MCF 10A (cell line): ENCODE results near the gene SMIM32. TPM values are rescaled to one million over a fixed set of nuclear protein-coding genes. Genes with fewer than 3 reads are reported as not detected.

Experiments used
- BruUV-seq: library from RNA; stranded (reverse); fragments of 400-500 nt; replicated peaks from 2 replicates; lab custom pipeline; 2021; lab: Mats Ljungman, UMichigan
- CTCF ChIA-PET: fragments of 300-600 bp; sonication (Branson Sonifier 250); formaldehyde crosslinking; extraction: SDS; loops from one replicate; lab custom pipeline; 2021; ENCODE audit warnings: antibody characterized with exemption, inconsistent platforms; lab: Yijun Ruan, JAX
- POLR2A ChIA-PET: fragments of 300-600, 350-650 bp; sonication (Branson Sonifier 250); formaldehyde crosslinking; extraction: SDS; loops from one replicate; lab custom pipeline; 2020; ENCODE audit warnings: antibody characterized with exemption, inconsistent platforms; lab: Yijun Ruan, JAX
- DNase-seq: peaks from one replicate; pipeline ENCODE4 v3.0.0-alpha.2; 2018; ENCODE audit not compliant: unreplicated experiment
- H3K27ac Mint-ChIP-seq: one replicate; pipeline ENCODE4 v1.8.0; 2022; ENCODE audit warnings: mild to moderate bottlenecking, low read depth, mixed read lengths; ENCODE audit not compliant: unreplicated experiment
- H3K27me3 Mint-ChIP-seq: one replicate; pipeline ENCODE4 v1.8.0; 2022; ENCODE audit warnings: mixed read lengths; ENCODE audit not compliant: insufficient read depth, unreplicated experiment
- H3K36me3 Mint-ChIP-seq: one replicate; pipeline ENCODE4 v1.8.0; 2022; ENCODE audit warnings: mild to moderate bottlenecking, moderate library complexity, mixed read lengths; ENCODE audit not compliant: insufficient read depth, unreplicated experiment
- H3K4me1 Mint-ChIP-seq: one replicate; pipeline ENCODE4 v1.8.0; 2022; ENCODE audit warnings: mixed read lengths; ENCODE audit not compliant: insufficient read depth, unreplicated experiment
- H3K4me3 Mint-ChIP-seq: one replicate; pipeline ENCODE4 v1.8.0; 2022; ENCODE audit warnings: mild to moderate bottlenecking, moderate library complexity, mixed read lengths; ENCODE audit not compliant: unreplicated experiment
- H3K9me3 Mint-ChIP-seq: one replicate; pipeline ENCODE4 v1.8.0; 2022; ENCODE audit warnings: mixed read lengths; ENCODE audit not compliant: unreplicated experiment
- intact Hi-C: fragments of 100-400 bp; cut with micrococcal nuclease; formaldehyde crosslinking; loops from 2 replicates; pipeline ENCODE4 v1.14.1; 2022
- total RNA-seq: library from RNA; stranded (reverse); gene quantifications from 2 replicates; pipeline ENCODE4 v1.2.3, GENCODE V29; 2022
- TF ChIP-seq, protein P1 (sequence below): fragments of 200-600 bp; IDR thresholded peaks from one replicate; pipeline ENCODE4 v1.8.0; 2022; ENCODE audit warnings: antibody characterized with exemption, mild to moderate bottlenecking; ENCODE audit not compliant: unreplicated experiment

SMIM32 gene
- total RNA-seq, 1 experiment from 2014 or later = not detected

DNA sequence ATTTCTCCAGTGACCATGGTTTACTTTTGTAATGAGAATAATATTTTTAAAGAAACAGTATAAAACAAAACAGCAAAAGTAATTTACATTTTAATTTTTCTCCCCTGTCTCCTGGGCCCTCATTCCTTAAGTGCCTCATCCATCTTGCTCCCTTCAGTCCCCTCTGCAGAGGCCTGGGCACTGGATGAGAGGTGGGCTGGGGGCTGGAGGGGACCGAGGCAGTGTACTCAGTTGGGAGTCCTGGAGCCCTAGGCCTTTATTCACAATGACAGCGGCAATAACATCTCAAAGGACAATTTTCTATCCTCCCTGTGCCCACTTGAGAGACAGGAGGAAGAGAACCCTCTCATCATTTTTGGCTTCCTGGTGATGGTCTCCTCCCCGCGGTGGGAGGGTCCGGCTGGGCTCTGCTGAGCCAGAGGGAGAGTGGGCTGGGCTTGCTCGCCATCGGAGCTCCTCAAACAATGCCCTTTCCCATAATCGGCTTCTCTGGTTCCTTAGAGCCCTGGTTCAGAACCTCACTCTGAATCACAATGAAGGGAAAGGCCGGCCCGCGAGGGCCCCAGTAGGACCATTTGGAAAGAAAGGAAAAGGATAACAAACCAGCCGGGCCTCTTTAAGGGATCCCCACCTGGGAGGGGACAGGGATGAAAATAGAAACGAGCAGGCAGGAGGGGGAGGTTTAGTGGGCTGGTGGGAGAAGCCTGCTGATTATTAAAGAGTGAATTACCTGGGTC lies 9.7 kb upstream of the SMIM32 start:
- Mint-ChIP-seq H3K4me1 (no peaks in the 10 kb centered on the region), H3K27ac (no peak overlapping the region), H3K4me3 (no peak overlapping the region), H3K36me3 (no peaks in the 10 kb centered on the region), H3K27me3 (peaks cover 11% of the 10 kb centered on the region), H3K9me3 (no peaks in the 10 kb centered on the region)
- TF ChIP-seq, protein P1, sequence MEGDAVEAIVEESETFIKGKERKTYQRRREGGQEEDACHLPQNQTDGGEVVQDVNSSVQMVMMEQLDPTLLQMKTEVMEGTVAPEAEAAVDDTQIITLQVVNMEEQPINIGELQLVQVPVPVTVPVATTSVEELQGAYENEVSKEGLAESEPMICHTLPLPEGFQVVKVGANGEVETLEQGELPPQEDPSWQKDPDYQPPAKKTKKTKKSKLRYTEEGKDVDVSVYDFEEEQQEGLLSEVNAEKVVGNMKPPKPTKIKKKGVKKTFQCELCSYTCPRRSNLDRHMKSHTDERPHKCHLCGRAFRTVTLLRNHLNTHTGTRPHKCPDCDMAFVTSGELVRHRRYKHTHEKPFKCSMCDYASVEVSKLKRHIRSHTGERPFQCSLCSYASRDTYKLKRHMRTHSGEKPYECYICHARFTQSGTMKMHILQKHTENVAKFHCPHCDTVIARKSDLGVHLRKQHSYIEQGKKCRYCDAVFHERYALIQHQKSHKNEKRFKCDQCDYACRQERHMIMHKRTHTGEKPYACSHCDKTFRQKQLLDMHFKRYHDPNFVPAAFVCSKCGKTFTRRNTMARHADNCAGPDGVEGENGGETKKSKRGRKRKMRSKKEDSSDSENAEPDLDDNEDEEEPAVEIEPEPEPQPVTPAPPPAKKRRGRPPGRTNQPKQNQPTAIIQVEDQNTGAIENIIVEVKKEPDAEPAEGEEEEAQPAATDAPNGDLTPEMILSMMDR = no peak
- CTCF ChIA-PET = interaction anchor here (0.6 to 8.1 kb wide), 5 partner anchors 10 to 314 kb away, joined by 3 to 65 read pairs (median 4); no protein-coding TSS in a partner anchor
- POLR2A ChIA-PET = no interaction called here
- intact Hi-C loops = no loop called here
- no TSS peak for BruUV-seq
- no peak for DNase-seq

- H3K27ac Mint-ChIP-seq = no peak overlapping the region
- no peaks in the 10 kb centered on the region for H3K4me1 Mint-ChIP-seq
- BruUV-seq = no TSS peak
- no peak overlapping the region for H3K4me3 Mint-ChIP-seq
- no peaks in the 10 kb centered on the region for H3K36me3 Mint-ChIP-seq
- intact Hi-C loops = no loop called here
- ChIA-PET POLR2A (no interaction called here), CTCF (interaction anchor here (0.7 to 8.1 kb wide), 2 partner anchors 11 to 314 kb away, joined by 3 to 65 read pairs; no protein-coding TSS in a partner anchor)
- TF ChIP-seq, protein P1 = no peak
- DNase-seq = no peak
- peaks cover 11% of the 10 kb centered on the region for H3K27me3 Mint-ChIP-seq
- H3K9me3 Mint-ChIP-seq = no peaks in the 10 kb centered on the region
Observed at GRCh38 chr5:136201870-136202269, 8.9 kb upstream of the SMIM32 start.

GRCh38 chr5:136200761-136201160 lies 7.8 kb upstream of the SMIM32 start:
- CTCF ChIA-PET = interaction anchor here (0.7 to 8.1 kb wide), 4 partner anchors 11 to 227 kb away, joined by 3 to 65 read pairs (median 4); no protein-coding TSS in a partner anchor
- H3K9me3 Mint-ChIP-seq = no peaks in the 10 kb centered on the region
- no peaks in the 10 kb centered on the region for H3K4me1 Mint-ChIP-seq
- no peak for DNase-seq
- no peak overlapping the region for H3K4me3 Mint-ChIP-seq
- intact Hi-C loops = no loop called here
- H3K36me3 Mint-ChIP-seq = no peaks in the 10 kb centered on the region
- peaks cover 11% of the 10 kb centered on the region for H3K27me3 Mint-ChIP-seq
- no TSS peak for BruUV-seq
- no peak overlapping the region for H3K27ac Mint-ChIP-seq
- TF ChIP-seq, protein P1 = no peak
- POLR2A ChIA-PET = interaction anchor here (0.8 kb wide), 1 partner anchor 11 kb away, joined by 3 read pairs; no protein-coding TSS in a partner anchor

GRCh38 chr5:136200130-136200529 lies 7.2 kb upstream of the SMIM32 start:
- Mint-ChIP-seq H3K27ac (no peak overlapping the region), H3K4me3 (no peak overlapping the region), H3K4me1 (no peaks in the 10 kb centered on the region), H3K9me3 (no peaks in the 10 kb centered on the region), H3K27me3 (peaks cover 11% of the 10 kb centered on the region), H3K36me3 (no peaks in the 10 kb centered on the region)
- intact Hi-C loops = no loop called here
- no peak for DNase-seq
- BruUV-seq = no TSS peak
- CTCF ChIA-PET = interaction anchor here (0.6 to 8.1 kb wide), 5 partner anchors 10 to 570 kb away, joined by 3 to 65 read pairs (median 4); no protein-coding TSS in a partner anchor
- POLR2A ChIA-PET = interaction anchor here (0.8 kb wide), 1 partner anchor 10 kb away, joined by 3 read pairs; no protein-coding TSS in a partner anchor
- TF ChIP-seq, protein P1 = no peak
